GM12878 (cell line): Measurements from ENCODE around the gene RPL36. TPM values are rescaled to one million over a fixed set of nuclear protein-coding genes. Genes with fewer than 3 reads are reported as not detected.

Source experiments
- ATAC-seq: fragments of 200-7000 bp; cut with Tn5 transposase; 3 replicates; pipeline ENCODE4 v1.9.1; 2020; ENCODE audit warnings: mild to moderate bottlenecking, moderate library complexity
- BruUV-seq: library from RNA; stranded (reverse); fragments of 400-500 nt; replicated peaks from 2 replicates; lab custom pipeline; 2021; lab: Mats Ljungman, UMichigan
- CTCF ChIA-PET: fragments of 300-600 bp; sonication (Branson Sonifier 250); formaldehyde crosslinking; extraction: SDS; loops from one replicate; lab custom pipeline; 2021; ENCODE audit warnings: inconsistent platforms; lab: Yijun Ruan, JAX
- POLR2A ChIA-PET: fragments of 350-600 bp; formaldehyde crosslinking; extraction: SDS; loops from one replicate; lab custom pipeline; 2021; ENCODE audit warnings: inconsistent platforms; lab: Charles Lee
- RAD21 ChIA-PET: fragments of 300-600 bp; sonication (Branson Sonifier 250); formaldehyde crosslinking; loops from one replicate; lab custom pipeline; 2023; ENCODE audit warnings: antibody characterized with exemption; ENCODE audit not compliant: unreplicated experiment; lab: Charles Lee
- SMC1A ChIA-PET: fragments of 300-600 bp; sonication (Branson Sonifier 250); formaldehyde crosslinking; loops from one replicate; lab custom pipeline; 2023; ENCODE audit not compliant: unreplicated experiment, uncharacterized antibody; lab: Charles Lee
- DNase-seq: peaks from one replicate; pipeline ENCODE4 v3.0.0-alpha.2; 2011; ENCODE audit warnings: low read depth, low spot score
- FAIRE-seq: peaks from 3 replicates; lab custom pipeline; 2011; peaks lifted over from hg19 to GRCh38; lab: Jason Lieb, UNC
- H2AFZ ChIP-seq: 2 replicates; pipeline ENCODE4 v1.6.0; 2011; ENCODE audit warnings: low read depth, low read length, control low read depth; ENCODE audit not compliant: control insufficient read depth
- H3K27ac ChIP-seq: 2 replicates; pipeline ENCODE4 v1.5.1; 2011; ENCODE audit warnings: control low read depth; ENCODE audit not compliant: control insufficient read depth, insufficient read depth
- H3K27me3 ChIP-seq, 2 experiments: replicated peaks in 1 of 2; 2 replicates each; pipeline versions ENCODE4 v1.6.0 to v1.6.1; 2011; ENCODE audit warnings: low read length in 1 of 2; ENCODE audit not compliant: control insufficient read depth in 2 of 2, insufficient read depth in 2 of 2
- H3K36me3 ChIP-seq, 2 experiments: 2 replicates each; pipeline ENCODE4 v1.5.1; 2011; ENCODE audit warnings: low read length in 1 of 2; ENCODE audit not compliant: control insufficient read depth in 2 of 2, insufficient read depth in 2 of 2
- H3K4me1 ChIP-seq: 2 replicates; pipeline ENCODE4 v1.6.1; 2011; ENCODE audit warnings: mild to moderate bottlenecking, low read length, moderate library complexity, mixed read lengths; ENCODE audit not compliant: control insufficient read depth, insufficient read depth
- H3K4me2 ChIP-seq: 2 replicates; pipeline ENCODE4 v1.6.0; 2011; ENCODE audit warnings: control low read depth; ENCODE audit not compliant: control insufficient read depth, insufficient read depth
- H3K4me3 ChIP-seq: fragments of 200-600 bp; sonication (generic); 2 replicates; pipeline ENCODE4 v1.5.1; 2016
- H3K79me2 ChIP-seq: 2 replicates; pipeline ENCODE4 v1.6.0; 2011; ENCODE audit warnings: low read length; ENCODE audit not compliant: control insufficient read depth, insufficient read depth
- H3K9ac ChIP-seq: 2 replicates; pipeline ENCODE4 v1.8.0; 2011; ENCODE audit warnings: low read length, control low read depth, mixed read lengths; ENCODE audit not compliant: control insufficient read depth, insufficient read depth
- H3K9me3 ChIP-seq: replicated peaks from 3 replicates; pipeline ENCODE4 v1.5.1; 2011; ENCODE audit warnings: mild to moderate bottlenecking, low read length; ENCODE audit not compliant: control insufficient read depth, insufficient read depth
- H4K20me1 ChIP-seq: 2 replicates; pipeline ENCODE4 v1.6.0; 2011; ENCODE audit not compliant: control insufficient read depth, insufficient read depth
- KAT2A ChIP-seq: conservative IDR thresholded peaks from 2 replicates; pipeline ENCODE4 v1.6.1; 2011; ENCODE audit warnings: low read depth, low read length; ENCODE audit not compliant: control insufficient read depth
- LARP7 ChIP-seq: fragments of 450-650 bp; IDR thresholded peaks from 2 replicates; pipeline ENCODE4 v1.6.1; 2017; ENCODE audit warnings: mild to moderate bottlenecking
- POLR2A ChIP-seq: IDR thresholded peaks from 2 replicates; pipeline ENCODE4 v1.6.1; 2011; ENCODE audit warnings: low read depth, mild to moderate bottlenecking, low read length
- POLR2AphosphoS5 ChIP-seq: IDR thresholded peaks from 2 replicates; pipeline ENCODE4 v1.6.1; 2011; ENCODE audit warnings: mild to moderate bottlenecking, low read length, inconsistent platforms
- SMAD5 ChIP-seq: IDR thresholded peaks from 2 replicates; pipeline ENCODE4 v1.6.1; 2016; ENCODE audit warnings: antibody characterized with exemption, low read depth
- TAF1 ChIP-seq: IDR thresholded peaks from 2 replicates; pipeline ENCODE4 v1.6.1; 2011; ENCODE audit warnings: mild to moderate bottlenecking, low read depth, low read length, borderline replicate concordance
- TBL1XR1 ChIP-seq: IDR thresholded peaks from 2 replicates; pipeline ENCODE4 v1.6.1; 2012; ENCODE audit warnings: low read depth, low read length, improper control_type of control experiment
- WGBS: methylation state at CpG from one replicate; pipeline ENCODE4 v1.1.6; 2016; ENCODE audit warnings: low lambda C conversion rate; ENCODE audit not compliant: insufficient replicate concordance, insufficient coverage; ENCODE audit errors: missing lambda C conversion rate; 5-methylcytosine and 5-hydroxymethylcytosine counted together
- in situ Hi-C: fragments of 300-500 bp; cut with MboI; formaldehyde crosslinking; loops from 9 replicates; pipeline ENCODE4 v1.14.3; 2018; ENCODE audit warnings: mixed read lengths
- intact Hi-C: fragments of 100-400 bp; cut with micrococcal nuclease; formaldehyde crosslinking; loops from one replicate; pipeline ENCODE4 v1.14.2; 2022; ENCODE audit not compliant: unreplicated experiment
- polyA plus RNA-seq, 11 experiments: library from polyadenylated mRNA; depleted of rRNA in 4 of 11; unstranded in 6 of 11; stranded (reverse) in 5 of 11; fragments of >200 nt; fragmentation: Nextera tagmentation in 4 of 11; fragmentation: Illumina TruSeq in 1 of 11; extraction: Ambion mirVana in 4 of 11; extraction: Trizol in 1 of 11; gene quantifications; 1 replicate in 1 of 11; 2 replicates in 10 of 11; pipeline versions ENCODE4 v1.2.1 to v1.2.3, GENCODE V29; 2011 to 2016; ENCODE audit warnings: inconsistent platforms in 2 of 11, missing spikeins in 2 of 11, low read depth in 1 of 11
- total RNA-seq, 4 experiments: library from RNA; depleted of rRNA in 3 of 4; stranded (reverse); fragments of >200 nt in 3 of 4; fragmentation: Illumina TruSeq in 1 of 4; extraction: Trizol in 1 of 4; gene quantifications; 2 replicates each; pipeline versions ENCODE4 v1.2.1 to v1.2.3, GENCODE V29; 2013 to 2021
- TF ChIP-seq, protein P1 (sequence below): IDR thresholded peaks from 2 replicates; pipeline ENCODE4 v1.6.1; 2011; ENCODE audit warnings: borderline replicate concordance, low read depth, mild to moderate bottlenecking, moderate library complexity, low read length; ENCODE audit not compliant: insufficient read depth, poor library complexity, severe bottlenecking
- TF ChIP-seq, protein P2 (sequence below): fragments of 150-350 bp; IDR thresholded peaks from 2 replicates; pipeline ENCODE4 v1.6.1; 2014; ENCODE audit warnings: mild to moderate bottlenecking, low read depth, low read length
- TF ChIP-seq, protein P3 (sequence below): fragments of 450-650 bp; IDR thresholded peaks from 2 replicates; pipeline ENCODE4 v1.6.1; 2018; ENCODE audit warnings: borderline replicate concordance, mild to moderate bottlenecking; ENCODE audit not compliant: partially characterized antibody

Gene RPL36
- total and polyA plus RNA-seq, 10 of the 15 experiments (the other 5 are each of a cell fraction or from before 2014, with no cell fraction given): 374 to 4,942 (median 2,053) TPM

DNA sequence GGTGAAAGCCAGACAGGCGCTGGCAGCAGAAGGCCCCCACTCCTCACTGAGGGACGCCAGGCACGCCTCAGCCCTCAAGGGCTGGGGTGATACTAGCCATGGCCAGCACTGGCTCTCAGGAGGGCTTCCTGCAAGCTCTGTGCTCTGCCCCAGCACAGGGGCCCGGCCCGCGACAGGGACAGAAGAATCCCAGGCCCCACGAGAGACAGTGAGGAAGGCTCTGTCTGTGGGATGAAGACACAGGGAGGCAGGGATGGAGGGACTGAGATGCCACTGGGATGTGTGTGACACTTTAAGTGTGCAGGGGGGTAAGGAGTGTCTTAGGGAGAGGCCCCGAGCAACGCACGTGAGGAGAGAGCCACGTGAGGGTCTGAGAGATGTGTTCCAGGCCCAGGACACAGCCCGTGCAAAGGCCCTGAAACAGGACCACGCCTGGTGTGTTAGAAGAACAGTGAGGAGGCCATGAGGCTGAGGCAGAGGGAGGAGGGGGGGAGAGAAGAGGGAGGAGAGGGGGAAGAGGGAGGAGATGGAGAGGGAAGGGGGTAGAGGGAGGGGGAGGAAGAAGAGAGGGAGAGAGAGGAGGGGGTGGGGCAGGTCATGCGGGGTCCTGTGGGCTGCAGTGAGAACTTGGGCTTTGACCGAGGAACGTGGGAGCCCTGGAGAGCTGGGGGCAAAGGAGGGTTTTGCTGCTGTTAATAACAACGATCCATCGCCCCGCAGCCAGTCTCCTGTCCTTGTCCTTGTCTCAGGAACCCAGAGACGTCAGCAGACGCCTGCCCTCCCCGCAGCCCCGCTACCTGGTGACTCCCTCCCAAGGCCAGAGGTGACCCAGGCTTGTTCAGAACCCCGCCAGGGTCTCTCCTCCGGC is 7.2 kb downstream of the RPL36 start:
- Histone ChIP-seq H3K27ac (no peak overlapping the region), H3K9ac (no peak overlapping the region), H3K36me3 (peaks cover 17 to 59% of the 10 kb centered on the region in 2 experiments), H3K4me2 (no peak overlapping the region), H3K79me2 (peaks cover 24% of the 10 kb centered on the region), H3K9me3 (no peaks in the 10 kb centered on the region), H4K20me1 (no peaks in the 10 kb centered on the region; the same call in 1 of the 2 replicates), H2AFZ (no peak overlapping the region), H3K27me3 (no peaks in the 10 kb centered on the region), H3K4me1 (peaks cover 10% of the 10 kb centered on the region), H3K4me3 (no peak overlapping the region)
- ChIA-PET RAD21 (no interaction called here), SMC1A (no interaction called here), CTCF (interaction anchor here (3.4 kb wide), 1 partner anchor 8 kb away, joined by 18 read pairs; the partner anchor contains the start of gene RPL36), POLR2A (interaction anchor here (0.6 kb wide), 1 partner anchor 452 kb away, joined by 4 read pairs; no protein-coding TSS in a partner anchor)
- 76% methylated on average over 22 of the region's 25 CpGs for WGBS
- FAIRE-seq: no peak
- intact Hi-C loops (no loop called here), in situ Hi-C loops (no loop called here)
- BruUV-seq: no TSS peak
- ATAC-seq: no peak
- no peak for DNase-seq
- TF ChIP-seq KAT2A (no peak), SMAD5 (no peak), POLR2A (peak; percentile 43), POLR2AphosphoS5 (peak; percentile 25; the same call in 1 of the 2 replicates), TBL1XR1 (no peak), LARP7 (no peak), TAF1 (no peak)
- TF ChIP-seq, protein P1, sequence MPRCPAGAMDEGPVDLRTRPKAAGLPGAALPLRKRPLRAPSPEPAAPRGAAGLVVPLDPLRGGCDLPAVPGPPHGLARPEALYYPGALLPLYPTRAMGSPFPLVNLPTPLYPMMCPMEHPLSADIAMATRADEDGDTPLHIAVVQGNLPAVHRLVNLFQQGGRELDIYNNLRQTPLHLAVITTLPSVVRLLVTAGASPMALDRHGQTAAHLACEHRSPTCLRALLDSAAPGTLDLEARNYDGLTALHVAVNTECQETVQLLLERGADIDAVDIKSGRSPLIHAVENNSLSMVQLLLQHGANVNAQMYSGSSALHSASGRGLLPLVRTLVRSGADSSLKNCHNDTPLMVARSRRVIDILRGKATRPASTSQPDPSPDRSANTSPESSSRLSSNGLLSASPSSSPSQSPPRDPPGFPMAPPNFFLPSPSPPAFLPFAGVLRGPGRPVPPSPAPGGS: peak; percentile 66
- TF ChIP-seq, protein P2, sequence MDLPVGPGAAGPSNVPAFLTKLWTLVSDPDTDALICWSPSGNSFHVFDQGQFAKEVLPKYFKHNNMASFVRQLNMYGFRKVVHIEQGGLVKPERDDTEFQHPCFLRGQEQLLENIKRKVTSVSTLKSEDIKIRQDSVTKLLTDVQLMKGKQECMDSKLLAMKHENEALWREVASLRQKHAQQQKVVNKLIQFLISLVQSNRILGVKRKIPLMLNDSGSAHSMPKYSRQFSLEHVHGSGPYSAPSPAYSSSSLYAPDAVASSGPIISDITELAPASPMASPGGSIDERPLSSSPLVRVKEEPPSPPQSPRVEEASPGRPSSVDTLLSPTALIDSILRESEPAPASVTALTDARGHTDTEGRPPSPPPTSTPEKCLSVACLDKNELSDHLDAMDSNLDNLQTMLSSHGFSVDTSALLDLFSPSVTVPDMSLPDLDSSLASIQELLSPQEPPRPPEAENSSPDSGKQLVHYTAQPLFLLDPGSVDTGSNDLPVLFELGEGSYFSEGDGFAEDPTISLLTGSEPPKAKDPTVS: no peak
- TF ChIP-seq, protein P3, sequence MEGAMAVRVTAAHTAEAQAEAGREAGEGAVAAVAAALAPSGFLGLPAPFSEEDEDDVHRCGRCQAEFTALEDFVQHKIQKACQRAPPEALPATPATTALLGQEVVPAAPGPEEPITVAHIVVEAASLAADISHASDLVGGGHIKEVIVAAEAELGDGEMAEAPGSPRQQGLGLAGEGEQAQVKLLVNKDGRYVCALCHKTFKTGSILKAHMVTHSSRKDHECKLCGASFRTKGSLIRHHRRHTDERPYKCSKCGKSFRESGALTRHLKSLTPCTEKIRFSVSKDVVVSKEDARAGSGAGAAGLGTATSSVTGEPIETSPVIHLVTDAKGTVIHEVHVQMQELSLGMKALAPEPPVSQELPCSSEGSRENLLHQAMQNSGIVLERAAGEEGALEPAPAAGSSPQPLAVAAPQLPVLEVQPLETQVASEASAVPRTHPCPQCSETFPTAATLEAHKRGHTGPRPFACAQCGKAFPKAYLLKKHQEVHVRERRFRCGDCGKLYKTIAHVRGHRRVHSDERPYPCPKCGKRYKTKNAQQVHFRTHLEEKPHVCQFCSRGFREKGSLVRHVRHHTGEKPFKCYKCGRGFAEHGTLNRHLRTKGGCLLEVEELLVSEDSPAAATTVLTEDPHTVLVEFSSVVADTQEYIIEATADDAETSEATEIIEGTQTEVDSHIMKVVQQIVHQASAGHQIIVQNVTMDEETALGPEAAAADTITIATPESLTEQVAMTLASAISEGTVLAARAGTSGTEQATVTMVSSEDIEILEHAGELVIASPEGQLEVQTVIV: no peak
